MM.1S (cell line): Measurements from ENCODE around the gene HEXIM2.

Experiments
- CTCF ChIP-seq: fragments of 300-600 bp; sonication (generic); IDR thresholded peaks from 2 replicates; pipeline ENCODE4 v1.5.1; 2016; ENCODE audit warnings: antibody characterized with exemption, low read length, mixed read lengths
- EZH2 ChIP-seq: fragments of 300-600 bp; sonication (generic); optimal IDR thresholded peaks from 2 replicates; pipeline ENCODE3; 2017; ENCODE audit warnings: low read depth, mild to moderate bottlenecking, antibody characterized with exemption, low read length, mixed read lengths

GRCh38 chr17:45145035-45145389 lies 16.7 kb upstream of the HEXIM2 start:
- no peak for TF ChIP-seq CTCF
- TF ChIP-seq EZH2: no peak
